ENCODE data around the gene ELF5.

ELF5 gene

DNA sequence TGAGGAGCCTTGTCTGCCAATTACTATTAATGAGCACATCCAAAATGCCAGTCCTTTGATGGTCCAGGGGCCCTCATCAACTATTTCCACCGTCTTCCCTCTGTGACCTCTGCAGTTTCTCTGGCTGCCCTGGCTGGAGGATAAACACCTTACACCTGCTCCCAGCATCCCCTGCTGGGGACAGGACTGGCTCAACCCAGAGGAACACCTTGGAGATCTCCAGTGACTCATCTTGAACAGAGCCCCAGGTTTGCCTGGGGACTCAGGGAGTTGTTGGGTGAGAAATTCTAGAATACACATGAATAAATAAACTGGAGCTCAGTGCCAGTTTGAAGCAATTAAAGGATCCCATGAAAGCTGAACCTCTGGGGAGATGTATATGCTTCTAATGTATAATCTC lies 24.0 kb upstream of the ELF5 start:
- Histone ChIP-seq H3K36me3 (ENCODE audit: control insufficient read depth in 2 of 2, insufficient read depth in 2 of 2, low read length in 2 of 2) (no peaks in the 10 kb centered on the region), H3K4me3 (ENCODE audit: low read length in 2 of 2) (no peak overlapping the region), H3K9ac (ENCODE audit: low read length in 2 of 2) (no peak overlapping the region), H3K9me3 (ENCODE audit: control insufficient read depth in 2 of 2, low read length in 2 of 2) (peaks cover 9 to 11% of the 10 kb centered on the region in 2 donors), H3K27me3 (ENCODE audit: control insufficient read depth in 1 of 2, insufficient read depth in 2 of 2, low read length in 2 of 2) (peaks cover 3 to 4% of the 10 kb centered on the region in 2 donors), H3K27ac (ENCODE audit: low read length) (no peak overlapping the region), H3K4me1 (ENCODE audit: control insufficient read depth, insufficient read depth, low read length) (no peaks in the 10 kb centered on the region)

DNA sequence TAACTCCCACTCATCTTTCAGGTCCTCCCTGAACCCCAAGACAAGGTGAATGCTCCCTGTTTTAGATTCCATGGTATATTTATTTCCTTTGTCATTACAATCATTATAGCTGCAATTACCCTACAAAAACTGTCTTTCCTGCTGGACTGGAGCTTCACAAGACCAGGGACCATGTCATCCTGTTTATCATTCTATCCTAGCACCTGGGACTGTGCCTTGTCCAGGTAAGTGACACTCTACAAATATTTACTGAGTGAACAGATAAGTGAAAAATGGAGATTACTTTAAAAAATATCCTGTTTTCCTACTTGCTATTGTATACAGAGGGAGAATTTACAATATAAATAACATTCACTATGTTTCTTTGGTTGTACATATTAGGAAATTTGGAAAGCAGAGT lies 22.5 kb upstream of the ELF5 start:
- peaks cover 9 to 11% of the 10 kb centered on the region in 2 donors for H3K9me3 ChIP-seq (ENCODE audit: control insufficient read depth in 2 of 2, low read length in 2 of 2)
- no peak overlapping the region for H3K27ac ChIP-seq (ENCODE audit: low read length)
- no peak overlapping the region for H3K9ac ChIP-seq (ENCODE audit: low read length in 2 of 2)
- no peaks in the 10 kb centered on the region for H3K4me1 ChIP-seq (ENCODE audit: control insufficient read depth, insufficient read depth, low read length)
- H3K27me3 ChIP-seq (ENCODE audit: control insufficient read depth in 1 of 2, insufficient read depth in 2 of 2, low read length in 2 of 2), result peaks cover 2 to 3% of the 10 kb centered on the region in 2 donors
- H3K36me3 ChIP-seq (ENCODE audit: control insufficient read depth in 2 of 2, insufficient read depth in 2 of 2, low read length in 2 of 2), result no peaks in the 10 kb centered on the region
- no peak overlapping the region for H3K4me3 ChIP-seq (ENCODE audit: low read length in 2 of 2)

DNA sequence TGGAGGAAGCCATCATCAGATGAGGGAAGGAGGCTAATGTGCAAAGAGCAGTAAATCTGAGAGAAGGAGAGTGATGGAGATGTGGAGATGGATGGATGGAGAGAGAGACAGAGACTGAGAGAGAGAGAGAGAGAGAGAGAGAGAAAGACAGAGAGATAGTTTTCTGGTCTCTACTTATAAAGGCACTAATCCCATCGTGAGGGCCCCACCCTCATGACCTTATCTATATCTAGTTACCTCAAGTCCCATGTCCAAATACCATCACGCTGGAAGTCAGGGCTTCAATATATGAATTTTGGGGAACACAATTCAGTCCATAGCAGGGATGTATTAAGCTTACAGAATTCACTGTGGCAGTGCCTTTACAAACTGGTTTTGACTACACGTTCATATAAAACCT lies 21.2 kb upstream of the ELF5 start:
- H3K36me3 ChIP-seq (ENCODE audit: control insufficient read depth in 2 of 2, insufficient read depth in 2 of 2, low read length in 2 of 2), result no peaks in the 10 kb centered on the region
- no peak overlapping the region for H3K27ac ChIP-seq (ENCODE audit: low read length)
- H3K27me3 ChIP-seq (ENCODE audit: control insufficient read depth in 1 of 2, insufficient read depth in 2 of 2, low read length in 2 of 2), result peaks cover under 1 to 2% of the 10 kb centered on the region in 2 donors
- no peak overlapping the region for H3K9ac ChIP-seq (ENCODE audit: low read length in 2 of 2)
- H3K4me3 ChIP-seq (ENCODE audit: low read length in 2 of 2), result no peak overlapping the region
- H3K4me1 ChIP-seq (ENCODE audit: control insufficient read depth, insufficient read depth, low read length), result no peaks in the 10 kb centered on the region
- peaks cover 9 to 11% of the 10 kb centered on the region in 2 donors for H3K9me3 ChIP-seq (ENCODE audit: control insufficient read depth in 2 of 2, low read length in 2 of 2)

DNA sequence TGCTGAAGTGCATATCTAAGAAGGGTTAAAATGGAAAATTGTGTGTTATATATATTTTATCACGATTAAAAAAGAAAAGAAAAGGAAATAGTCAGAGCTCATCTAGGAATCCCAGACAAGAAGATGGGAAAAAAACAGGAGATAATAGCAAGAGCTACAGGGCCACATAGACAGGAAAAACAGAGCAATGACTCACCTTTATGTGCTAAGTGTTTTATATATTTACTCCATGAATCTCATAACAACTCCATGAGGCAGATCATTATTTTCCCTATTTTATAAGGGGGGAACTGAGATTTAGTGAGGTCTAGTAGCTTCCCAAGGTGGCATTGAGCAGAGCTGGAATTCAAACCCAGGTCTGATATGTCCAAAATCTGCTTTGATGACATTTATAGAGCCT lies 18.1 kb upstream of the ELF5 start:
- Histone ChIP-seq H3K36me3 (ENCODE audit: control insufficient read depth in 2 of 2, insufficient read depth in 2 of 2, low read length in 2 of 2) (no peaks in the 10 kb centered on the region), H3K4me1 (ENCODE audit: control insufficient read depth, insufficient read depth, low read length) (no peaks in the 10 kb centered on the region), H3K9ac (ENCODE audit: low read length in 2 of 2) (no peak overlapping the region), H3K27me3 (ENCODE audit: control insufficient read depth in 1 of 2, insufficient read depth in 2 of 2, low read length in 2 of 2) (peaks cover 0 to 4% of the 10 kb centered on the region in 2 donors), H3K9me3 (ENCODE audit: control insufficient read depth in 2 of 2, low read length in 2 of 2) (peaks cover 9 to 11% of the 10 kb centered on the region in 2 donors), H3K4me3 (ENCODE audit: low read length in 2 of 2) (no peak overlapping the region), H3K27ac (ENCODE audit: low read length) (no peak overlapping the region)

DNA sequence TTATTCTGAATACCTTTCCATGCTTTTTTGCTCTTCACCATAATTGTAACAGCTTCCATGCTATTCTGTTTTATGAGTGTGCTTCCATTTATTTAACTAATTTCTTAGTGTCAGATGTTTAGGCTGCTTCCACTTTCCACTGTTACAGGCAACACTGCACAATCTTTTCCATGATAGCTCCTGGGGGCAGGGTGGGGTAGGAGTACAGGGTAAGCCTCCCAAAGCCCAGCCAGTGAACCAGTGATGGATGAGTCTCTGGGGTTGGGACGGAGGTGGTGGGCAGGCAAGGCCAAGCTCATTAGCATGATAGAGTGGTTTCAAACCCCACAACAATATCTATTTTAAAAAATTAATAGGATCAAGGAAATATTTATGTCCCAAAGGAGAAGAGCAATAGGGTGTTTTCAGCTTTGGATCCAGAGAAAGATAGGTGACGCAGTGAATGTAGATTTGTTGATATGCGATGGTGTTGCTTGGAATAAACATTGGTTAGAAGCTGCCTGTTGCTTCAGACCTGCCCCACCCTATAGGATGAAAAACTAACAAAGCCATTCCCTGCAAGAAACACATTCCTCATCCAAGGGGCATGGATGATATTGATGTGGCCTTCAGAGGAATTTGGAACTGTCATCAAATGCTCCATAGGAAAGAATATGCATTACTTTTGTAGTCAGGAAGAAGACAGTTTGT lies 17.1 kb upstream of the ELF5 start:
- Histone ChIP-seq H3K9me3 (ENCODE audit: control insufficient read depth in 2 of 2, low read length in 2 of 2) (peaks cover 9 to 11% of the 10 kb centered on the region in 2 donors), H3K36me3 (ENCODE audit: control insufficient read depth in 2 of 2, insufficient read depth in 2 of 2, low read length in 2 of 2) (no peaks in the 10 kb centered on the region), H3K4me3 (ENCODE audit: low read length in 2 of 2) (no peak overlapping the region), H3K4me1 (ENCODE audit: control insufficient read depth, insufficient read depth, low read length) (no peaks in the 10 kb centered on the region), H3K9ac (ENCODE audit: low read length in 2 of 2) (no peak overlapping the region), H3K27me3 (ENCODE audit: control insufficient read depth in 1 of 2, insufficient read depth in 2 of 2, low read length in 2 of 2) (peaks cover 0 to 4% of the 10 kb centered on the region in 2 donors), H3K27ac (ENCODE audit: low read length) (no peak overlapping the region)

DNA sequence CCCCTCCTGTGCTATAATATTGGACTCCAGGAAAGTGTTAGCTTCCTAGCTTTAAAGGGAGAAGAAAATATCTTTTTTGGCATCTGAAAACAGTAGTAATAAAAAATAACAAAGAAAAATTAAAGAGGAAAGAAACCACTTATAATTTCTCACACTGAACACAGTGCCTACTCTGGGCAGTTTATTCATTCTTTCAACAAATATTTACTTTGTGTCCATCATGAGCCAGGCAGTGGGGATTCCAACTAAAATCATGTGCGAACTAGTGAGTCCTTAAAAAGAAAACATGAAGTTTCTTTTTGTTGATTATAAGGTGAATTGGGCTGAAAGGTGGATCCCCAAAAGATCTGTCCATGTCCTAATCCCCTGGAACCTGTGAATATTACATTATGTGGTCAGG lies 16.0 kb upstream of the ELF5 start:
- Histone ChIP-seq H3K4me3 (ENCODE audit: low read length in 2 of 2) (no peak overlapping the region), H3K36me3 (ENCODE audit: control insufficient read depth in 2 of 2, insufficient read depth in 2 of 2, low read length in 2 of 2) (no peaks in the 10 kb centered on the region), H3K9me3 (ENCODE audit: control insufficient read depth in 2 of 2, low read length in 2 of 2) (peaks cover 4 to 8% of the 10 kb centered on the region in 2 donors), H3K4me1 (ENCODE audit: control insufficient read depth, insufficient read depth, low read length) (no peaks in the 10 kb centered on the region), H3K27ac (ENCODE audit: low read length) (no peak overlapping the region), H3K27me3 (ENCODE audit: control insufficient read depth in 1 of 2, insufficient read depth in 2 of 2, low read length in 2 of 2) (peaks cover 4 to 5% of the 10 kb centered on the region in 2 donors), H3K9ac (ENCODE audit: low read length in 2 of 2) (no peak overlapping the region)

DNA sequence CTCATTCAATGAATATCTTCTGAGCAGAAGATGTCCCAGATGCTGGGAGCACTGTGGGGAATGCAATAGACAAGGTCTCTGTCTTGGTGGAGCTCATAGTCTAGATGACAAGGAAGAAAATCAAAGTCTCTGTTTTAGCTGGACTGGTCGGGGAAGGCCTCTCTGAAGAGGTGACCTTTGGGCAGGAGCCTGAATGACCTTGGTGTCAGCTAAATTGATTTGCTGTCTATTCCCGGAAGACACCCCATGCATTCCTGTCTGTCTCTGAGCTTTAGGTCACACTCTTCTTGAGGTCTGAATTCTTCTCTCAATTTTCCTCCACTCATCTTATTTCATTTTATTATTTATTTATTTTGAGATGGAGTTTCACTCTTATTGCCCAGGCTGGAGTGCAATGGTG lies 14.5 kb upstream of the ELF5 start:
- Histone ChIP-seq H3K27me3 (ENCODE audit: control insufficient read depth in 1 of 2, insufficient read depth in 2 of 2, low read length in 2 of 2) (peaks cover 4 to 5% of the 10 kb centered on the region in 2 donors), H3K27ac (ENCODE audit: low read length) (no peak overlapping the region), H3K4me1 (ENCODE audit: control insufficient read depth, insufficient read depth, low read length) (no peaks in the 10 kb centered on the region), H3K36me3 (ENCODE audit: control insufficient read depth in 2 of 2, insufficient read depth in 2 of 2, low read length in 2 of 2) (no peaks in the 10 kb centered on the region), H3K4me3 (ENCODE audit: low read length in 2 of 2) (no peak overlapping the region), H3K9me3 (ENCODE audit: control insufficient read depth in 2 of 2, low read length in 2 of 2) (no peaks in the 10 kb centered on the region), H3K9ac (ENCODE audit: low read length in 2 of 2) (no peak overlapping the region)

DNA sequence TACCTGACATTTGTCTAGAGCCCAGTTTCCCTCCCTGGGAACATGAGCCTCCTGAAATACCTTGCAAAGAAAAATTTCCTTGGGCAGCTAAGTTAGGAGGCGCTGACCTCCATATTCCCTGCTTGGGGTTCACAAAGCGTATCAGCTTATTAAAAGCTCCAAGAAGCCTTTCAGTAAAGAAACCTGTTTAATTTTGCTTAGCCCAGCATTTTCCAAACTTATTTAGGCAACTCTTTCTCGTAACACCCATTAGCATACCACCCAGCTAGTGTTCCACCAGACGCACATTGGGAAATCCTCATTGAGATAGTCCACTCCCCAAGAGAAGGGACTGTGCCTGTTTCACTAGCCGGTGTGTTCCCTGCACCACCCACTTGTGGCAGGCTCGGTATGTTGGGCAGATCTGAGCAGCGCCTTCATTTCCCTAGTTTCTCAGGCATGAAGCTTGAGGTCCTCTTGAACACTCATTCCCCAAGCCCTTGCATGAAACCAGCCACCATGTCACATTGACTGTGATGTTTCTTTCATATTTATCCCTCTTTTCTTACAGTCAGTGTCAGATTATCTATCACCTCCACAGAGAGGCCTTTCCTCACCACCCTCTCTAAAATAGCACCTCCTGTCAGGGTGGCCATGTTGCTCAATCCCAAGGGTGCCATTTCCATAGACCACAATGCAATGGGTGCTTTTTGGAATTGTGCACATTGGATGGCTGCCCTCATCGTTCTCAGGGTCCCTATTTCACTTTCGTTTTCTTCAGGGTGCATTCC lies 12.5 kb upstream of the ELF5 start:
- H3K9me3 ChIP-seq (ENCODE audit: control insufficient read depth in 2 of 2, low read length in 2 of 2), result no peaks in the 10 kb centered on the region
- H3K9ac ChIP-seq (ENCODE audit: low read length in 2 of 2), result no peak overlapping the region
- H3K4me1 ChIP-seq (ENCODE audit: control insufficient read depth, insufficient read depth, low read length), result no peaks in the 10 kb centered on the region
- no peaks in the 10 kb centered on the region for H3K36me3 ChIP-seq (ENCODE audit: control insufficient read depth in 2 of 2, insufficient read depth in 2 of 2, low read length in 2 of 2)
- H3K27me3 ChIP-seq (ENCODE audit: control insufficient read depth in 1 of 2, insufficient read depth in 2 of 2, low read length in 2 of 2), result peaks cover 4 to 5% of the 10 kb centered on the region in 2 donors
- no peak overlapping the region for H3K27ac ChIP-seq (ENCODE audit: low read length)
- H3K4me3 ChIP-seq (ENCODE audit: low read length in 2 of 2), result no peak overlapping the region

DNA sequence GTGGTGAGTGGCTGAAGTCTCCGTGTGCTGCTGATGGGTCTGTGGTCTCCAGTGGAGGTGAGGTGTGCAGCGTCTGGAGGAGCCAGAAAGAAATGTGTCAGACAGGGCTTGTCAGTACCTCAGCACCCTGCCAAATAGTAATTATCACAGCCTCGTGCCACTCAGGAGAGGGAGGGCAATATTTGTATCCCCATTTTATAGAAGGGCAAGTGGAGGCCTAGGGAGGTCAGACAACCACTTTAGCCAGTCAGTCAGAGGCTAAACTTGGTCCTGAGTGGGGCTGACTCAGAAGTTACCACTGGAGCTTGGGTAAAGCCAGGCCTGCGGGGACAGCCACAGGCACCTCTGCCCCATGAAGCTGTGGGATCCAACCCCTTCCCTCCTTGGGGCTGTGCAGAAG lies 11.5 kb upstream of the ELF5 start:
- Histone ChIP-seq H3K9me3 (ENCODE audit: control insufficient read depth in 2 of 2, low read length in 2 of 2) (no peaks in the 10 kb centered on the region), H3K4me1 (ENCODE audit: control insufficient read depth, insufficient read depth, low read length) (no peaks in the 10 kb centered on the region), H3K27me3 (ENCODE audit: control insufficient read depth in 1 of 2, insufficient read depth in 2 of 2, low read length in 2 of 2) (peaks cover 4 to 5% of the 10 kb centered on the region in 2 donors), H3K36me3 (ENCODE audit: control insufficient read depth in 2 of 2, insufficient read depth in 2 of 2, low read length in 2 of 2) (no peaks in the 10 kb centered on the region), H3K27ac (ENCODE audit: low read length) (no peak overlapping the region), H3K4me3 (ENCODE audit: low read length in 2 of 2) (no peak overlapping the region), H3K9ac (ENCODE audit: low read length in 2 of 2) (no peak overlapping the region)

DNA sequence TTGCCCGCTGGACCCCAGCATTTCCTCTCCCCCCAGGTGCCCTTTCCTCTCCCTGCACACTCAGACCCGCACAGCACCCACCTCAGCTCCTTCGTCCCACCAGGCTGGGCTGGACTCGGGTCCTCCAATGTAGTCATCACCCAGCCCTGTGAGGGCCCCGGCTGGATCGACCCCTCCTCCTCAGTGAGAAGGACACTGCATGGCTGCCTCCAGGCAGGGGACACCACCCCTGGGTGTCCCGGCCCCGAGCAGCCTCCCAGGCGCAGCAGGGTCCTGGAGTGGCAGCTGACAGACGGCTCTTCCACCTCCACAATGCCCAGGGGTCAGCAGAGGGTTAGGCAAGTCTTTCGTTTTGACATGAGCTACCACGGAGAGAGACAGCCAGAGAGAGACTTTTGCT lies 11.1 kb upstream of the ELF5 start:
- no peaks in the 10 kb centered on the region for H3K36me3 ChIP-seq (ENCODE audit: control insufficient read depth in 2 of 2, insufficient read depth in 2 of 2, low read length in 2 of 2)
- no peak overlapping the region for H3K27ac ChIP-seq (ENCODE audit: low read length)
- H3K9ac ChIP-seq (ENCODE audit: low read length in 2 of 2), result no peak overlapping the region
- peaks cover 4 to 5% of the 10 kb centered on the region in 2 donors for H3K27me3 ChIP-seq (ENCODE audit: control insufficient read depth in 1 of 2, insufficient read depth in 2 of 2, low read length in 2 of 2)
- no peaks in the 10 kb centered on the region for H3K9me3 ChIP-seq (ENCODE audit: control insufficient read depth in 2 of 2, low read length in 2 of 2)
- no peak overlapping the region for H3K4me3 ChIP-seq (ENCODE audit: low read length in 2 of 2)
- no peaks in the 10 kb centered on the region for H3K4me1 ChIP-seq (ENCODE audit: control insufficient read depth, insufficient read depth, low read length)

DNA sequence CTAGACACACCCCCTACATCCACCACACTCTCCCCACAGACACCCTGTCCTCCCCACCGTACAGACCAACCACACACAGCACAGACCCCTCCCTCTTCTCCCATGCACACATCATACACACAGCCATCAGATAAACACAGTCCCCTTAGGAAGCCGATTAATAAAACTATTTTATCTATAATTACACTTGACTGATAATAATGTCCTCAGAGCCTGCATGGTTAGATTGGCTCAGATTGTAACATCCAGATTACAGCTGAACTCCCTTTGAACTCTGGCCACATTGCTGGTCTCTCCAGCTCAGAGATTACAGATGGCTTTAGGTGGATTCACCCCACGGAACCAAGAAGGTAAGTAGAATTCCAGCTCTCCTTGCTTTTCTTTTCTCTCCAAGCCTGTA lies 9.5 kb upstream of the ELF5 start:
- no peak overlapping the region for H3K9ac ChIP-seq (ENCODE audit: low read length in 2 of 2)
- no peaks in the 10 kb centered on the region for H3K36me3 ChIP-seq (ENCODE audit: control insufficient read depth in 2 of 2, insufficient read depth in 2 of 2, low read length in 2 of 2)
- no peaks in the 10 kb centered on the region for H3K4me1 ChIP-seq (ENCODE audit: control insufficient read depth, insufficient read depth, low read length)
- no peak overlapping the region for H3K4me3 ChIP-seq (ENCODE audit: low read length in 2 of 2)
- H3K9me3 ChIP-seq (ENCODE audit: control insufficient read depth in 2 of 2, low read length in 2 of 2), result no peaks in the 10 kb centered on the region
- H3K27me3 ChIP-seq (ENCODE audit: control insufficient read depth in 1 of 2, insufficient read depth in 2 of 2, low read length in 2 of 2), result peaks cover 0 to 5% of the 10 kb centered on the region in 2 donors
- no peak overlapping the region for H3K27ac ChIP-seq (ENCODE audit: low read length)
